Glomerular visceral epithelial cell (primary cell): Measurements from ENCODE around the gene RPL10A.

Experiments
- DNase-seq: peaks from one replicate; pipeline ENCODE4 v3.0.0-alpha.2; 2016; ENCODE audit errors: extremely low spot score

RPL10A gene

GRCh38 chr6:35475573-35475972 lies 7.4 kb downstream of the RPL10A start:
- DNase-seq = no peak

GRCh38 chr6:35476004-35476403 lies 7.8 kb downstream of the RPL10A start:
- no peak for DNase-seq

- DNase-seq = no peak
Measured at GRCh38 chr6:35477028-35477427, 8.8 kb downstream of the RPL10A start.

- no peak for DNase-seq
Measured at GRCh38 chr6:35477551-35478179, 9.5 kb downstream of the RPL10A start.

GRCh38 chr6:35478259-35478658 lies 10.1 kb downstream of the RPL10A start:
- no peak for DNase-seq

- DNase-seq = no peak
Measured at GRCh38 chr6:35480176-35480575, 12.0 kb downstream of the RPL10A start.

- no peak for DNase-seq
Measured at GRCh38 chr6:35481226-35481625, 13.0 kb downstream of the RPL10A start.

- no peak for DNase-seq
Measured at GRCh38 chr6:35483062-35483461, 14.9 kb downstream of the RPL10A start.

- no peak for DNase-seq
Measured at GRCh38 chr6:35483490-35483889, 15.3 kb downstream of the RPL10A start.

- DNase-seq = no peak
Measured at GRCh38 chr6:35483893-35484645, 15.9 kb downstream of the RPL10A start.

GRCh38 chr6:35484921-35485392 lies 16.8 kb downstream of the RPL10A start:
- peak; percentile 58 for DNase-seq

- peak; percentile 69 for DNase-seq
Measured at GRCh38 chr6:35485402-35485877, 17.2 kb downstream of the RPL10A start.

GRCh38 chr6:35486005-35486925 lies 18.1 kb downstream of the RPL10A start:
- no peak for DNase-seq

- DNase-seq = peak; percentile 54
Measured at GRCh38 chr6:35487658-35488516, 19.7 kb downstream of the RPL10A start.

GRCh38 chr6:35488517-35488862 lies 20.3 kb downstream of the RPL10A start:
- DNase-seq = no peak

- DNase-seq = no peak
Measured at GRCh38 chr6:35489066-35489465, 20.9 kb downstream of the RPL10A start.

GRCh38 chr6:35489995-35490791 lies 22.0 kb downstream of the RPL10A start:
- DNase-seq = no peak

- no peak for DNase-seq
Measured at GRCh38 chr6:35490821-35491557, 22.8 kb downstream of the RPL10A start.

- no peak for DNase-seq
Measured at GRCh38 chr6:35491558-35492257, 23.5 kb downstream of the RPL10A start.
